A549 (cell line): ENCODE results near the gene CHTF18.

Source experiments
- CBX2 ChIP-seq: fragments of 200-600 bp; sonication (generic); IDR thresholded peaks from 2 replicates; pipeline ENCODE4 v1.6.1; 2016; ENCODE audit warnings: low read depth, mild to moderate bottlenecking, borderline replicate concordance
- KDM1A ChIP-seq: fragments of 200-600 bp; sonication (generic); IDR thresholded peaks from 2 replicates; pipeline ENCODE4 v1.6.1; 2016; ENCODE audit warnings: low read depth, mild to moderate bottlenecking
- TF ChIP-seq, protein P1 (sequence below): fragments of >200 bp; sonication (Bioruptor Twin); formaldehyde crosslinking; IDR thresholded peaks from 3 replicates; pipeline ENCODE4 v1.5.1; 2016

DNA sequence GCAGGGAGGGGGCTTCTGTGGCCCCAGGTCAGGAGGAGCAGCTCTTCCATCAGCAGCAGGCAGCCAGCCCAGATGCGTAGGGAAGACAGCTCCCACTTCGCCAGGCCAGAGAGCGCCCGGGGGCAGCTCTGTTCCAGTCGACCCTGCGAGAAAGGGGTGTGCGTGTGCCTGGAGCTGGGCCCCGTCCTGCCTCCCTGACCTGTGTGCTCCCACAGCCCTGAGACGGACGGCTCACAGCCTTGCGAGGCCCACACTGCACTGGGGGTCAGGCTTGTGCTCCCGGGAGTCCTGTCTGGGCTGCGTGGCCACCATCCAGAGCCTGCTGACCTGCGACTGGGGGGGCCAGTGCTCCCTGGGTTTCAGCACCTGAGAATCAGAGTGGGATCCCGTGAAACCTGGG, 28.4 kb upstream of the CHTF18 start:
- TF ChIP-seq KDM1A (no peak), CBX2 (no peak)
- TF ChIP-seq, protein P1, sequence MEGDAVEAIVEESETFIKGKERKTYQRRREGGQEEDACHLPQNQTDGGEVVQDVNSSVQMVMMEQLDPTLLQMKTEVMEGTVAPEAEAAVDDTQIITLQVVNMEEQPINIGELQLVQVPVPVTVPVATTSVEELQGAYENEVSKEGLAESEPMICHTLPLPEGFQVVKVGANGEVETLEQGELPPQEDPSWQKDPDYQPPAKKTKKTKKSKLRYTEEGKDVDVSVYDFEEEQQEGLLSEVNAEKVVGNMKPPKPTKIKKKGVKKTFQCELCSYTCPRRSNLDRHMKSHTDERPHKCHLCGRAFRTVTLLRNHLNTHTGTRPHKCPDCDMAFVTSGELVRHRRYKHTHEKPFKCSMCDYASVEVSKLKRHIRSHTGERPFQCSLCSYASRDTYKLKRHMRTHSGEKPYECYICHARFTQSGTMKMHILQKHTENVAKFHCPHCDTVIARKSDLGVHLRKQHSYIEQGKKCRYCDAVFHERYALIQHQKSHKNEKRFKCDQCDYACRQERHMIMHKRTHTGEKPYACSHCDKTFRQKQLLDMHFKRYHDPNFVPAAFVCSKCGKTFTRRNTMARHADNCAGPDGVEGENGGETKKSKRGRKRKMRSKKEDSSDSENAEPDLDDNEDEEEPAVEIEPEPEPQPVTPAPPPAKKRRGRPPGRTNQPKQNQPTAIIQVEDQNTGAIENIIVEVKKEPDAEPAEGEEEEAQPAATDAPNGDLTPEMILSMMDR: no peak
